IMR-90 (cell line): ENCODE results near the gene ARNT2.

ENCODE experiments used
- BHLHE40 ChIP-seq: fragments of 150-350 bp; IDR thresholded peaks from 2 replicates; pipeline ENCODE4 v1.6.1; 2016; ENCODE audit warnings: mild to moderate bottlenecking, low read depth, low read length
- CEBPB ChIP-seq: IDR thresholded peaks from 2 replicates; pipeline ENCODE4 v1.6.1; 2012; ENCODE audit warnings: low read depth, low read length, improper control_type of control experiment
- CHD1 ChIP-seq: IDR thresholded peaks from 2 replicates; pipeline ENCODE4 v1.6.1; 2012; ENCODE audit warnings: low read depth, low read length, improper control_type of control experiment
- MXI1 ChIP-seq: IDR thresholded peaks from 2 replicates; pipeline ENCODE4 v1.6.1; 2012; ENCODE audit warnings: low read depth, mild to moderate bottlenecking, low read length, moderate library complexity, borderline replicate concordance
- POLR2A ChIP-seq: IDR thresholded peaks from 2 replicates; pipeline ENCODE4 v1.6.1; 2012; ENCODE audit warnings: mild to moderate bottlenecking, low read depth, low read length
- RAD21 ChIP-seq: IDR thresholded peaks from 2 replicates; pipeline ENCODE4 v1.6.1; 2012; ENCODE audit warnings: low read length, improper control_type of control experiment
- RCOR1 ChIP-seq: IDR thresholded peaks from 2 replicates; pipeline ENCODE4 v1.6.1; 2012; ENCODE audit warnings: mild to moderate bottlenecking, low read length, improper control_type of control experiment; ENCODE audit not compliant: insufficient replicate concordance
- RFX5 ChIP-seq: IDR thresholded peaks from 2 replicates; pipeline ENCODE4 v1.8.0; 2012; ENCODE audit warnings: low read depth, mild to moderate bottlenecking, low read length, moderate library complexity
- SMC3 ChIP-seq: fragments of 150-350 bp; IDR thresholded peaks from 2 replicates; pipeline ENCODE4 v1.6.1; 2016; ENCODE audit warnings: low read depth, mild to moderate bottlenecking, antibody characterized with exemption, low read length, moderate library complexity
- TF ChIP-seq, protein P1 (sequence below): conservative IDR thresholded peaks from 2 replicates; pipeline ENCODE4 v1.5.1; 2012; ENCODE audit warnings: mild to moderate bottlenecking, low read depth, low read length, improper control_type of control experiment

DNA sequence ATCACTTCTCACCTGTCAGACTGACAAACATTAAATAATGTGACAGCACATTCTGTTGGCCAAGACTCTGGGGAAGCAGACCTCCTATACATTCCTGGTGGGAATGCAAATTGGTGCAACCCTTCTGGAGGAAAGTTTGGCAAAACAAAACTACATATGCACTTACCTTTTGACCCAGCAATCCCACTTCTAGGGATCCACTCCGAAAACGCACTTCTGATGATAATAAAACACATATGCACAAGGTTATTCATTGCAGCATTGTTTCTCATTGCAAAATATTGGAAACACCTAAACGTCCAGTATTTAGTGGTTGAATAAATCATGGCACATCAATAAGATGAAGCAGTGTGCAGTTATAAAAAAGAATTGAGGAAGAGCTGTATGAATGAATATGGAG is 145.5 kb downstream of the ARNT2 start:
- TF ChIP-seq, protein P1, sequence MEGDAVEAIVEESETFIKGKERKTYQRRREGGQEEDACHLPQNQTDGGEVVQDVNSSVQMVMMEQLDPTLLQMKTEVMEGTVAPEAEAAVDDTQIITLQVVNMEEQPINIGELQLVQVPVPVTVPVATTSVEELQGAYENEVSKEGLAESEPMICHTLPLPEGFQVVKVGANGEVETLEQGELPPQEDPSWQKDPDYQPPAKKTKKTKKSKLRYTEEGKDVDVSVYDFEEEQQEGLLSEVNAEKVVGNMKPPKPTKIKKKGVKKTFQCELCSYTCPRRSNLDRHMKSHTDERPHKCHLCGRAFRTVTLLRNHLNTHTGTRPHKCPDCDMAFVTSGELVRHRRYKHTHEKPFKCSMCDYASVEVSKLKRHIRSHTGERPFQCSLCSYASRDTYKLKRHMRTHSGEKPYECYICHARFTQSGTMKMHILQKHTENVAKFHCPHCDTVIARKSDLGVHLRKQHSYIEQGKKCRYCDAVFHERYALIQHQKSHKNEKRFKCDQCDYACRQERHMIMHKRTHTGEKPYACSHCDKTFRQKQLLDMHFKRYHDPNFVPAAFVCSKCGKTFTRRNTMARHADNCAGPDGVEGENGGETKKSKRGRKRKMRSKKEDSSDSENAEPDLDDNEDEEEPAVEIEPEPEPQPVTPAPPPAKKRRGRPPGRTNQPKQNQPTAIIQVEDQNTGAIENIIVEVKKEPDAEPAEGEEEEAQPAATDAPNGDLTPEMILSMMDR = no peak
- no peak for TF ChIP-seq POLR2A
- no peak for TF ChIP-seq SMC3
- TF ChIP-seq RAD21 = no peak
- TF ChIP-seq CEBPB = no peak
- no peak for TF ChIP-seq MXI1
- no peak for TF ChIP-seq RFX5
- no peak for TF ChIP-seq CHD1
- no peak for TF ChIP-seq RCOR1
- TF ChIP-seq BHLHE40 = no peak
